MM.1S (cell line): ENCODE data around the gene GNG12.

Experiments
- DNase-seq: peaks from one replicate; pipeline ENCODE4 v3.0.0-alpha.2; 2015
- H2AFZ ChIP-seq: fragments of 300-600 bp; sonication (generic); 2 replicates; pipeline ENCODE4 v1.6.0; 2016; ENCODE audit warnings: antibody characterized with exemption, low read length
- H3F3A ChIP-seq: fragments of 300-600 bp; sonication (generic); 2 replicates; pipeline ENCODE4 v1.6.1; 2016; ENCODE audit warnings: mild to moderate bottlenecking, antibody characterized with exemption, low read length, moderate library complexity, mixed read lengths; ENCODE audit not compliant: insufficient read depth
- H3K27ac ChIP-seq: fragments of 300-600 bp; sonication (generic); 2 replicates; pipeline ENCODE4 v1.5.1; 2016; ENCODE audit warnings: mild to moderate bottlenecking, low read length
- H3K27me3 ChIP-seq: fragments of 300-600 bp; sonication (generic); replicated peaks from 2 replicates; pipeline ENCODE4 v1.6.0; 2016; ENCODE audit warnings: low read length; ENCODE audit not compliant: insufficient read depth
- H3K36me3 ChIP-seq: fragments of 300-600 bp; sonication (generic); replicated peaks from 2 replicates; pipeline ENCODE4 v1.6.1; 2016; ENCODE audit warnings: mild to moderate bottlenecking, low read length, mixed read lengths; ENCODE audit not compliant: insufficient read depth
- H3K4me1 ChIP-seq: fragments of 300-600 bp; sonication (generic); 2 replicates; pipeline ENCODE4 v1.6.1; 2016; ENCODE audit warnings: low read length, mixed read lengths
- H3K4me2 ChIP-seq: fragments of 300-600 bp; sonication (generic); 2 replicates; pipeline ENCODE4 v1.6.0; 2016; ENCODE audit warnings: low read depth, low read length
- H3K4me3 ChIP-seq: fragments of 300-600 bp; sonication (generic); 2 replicates; pipeline ENCODE4 v1.5.1; 2016; ENCODE audit warnings: low read length, mixed read lengths
- H3K79me2 ChIP-seq: fragments of 300-600 bp; sonication (generic); 2 replicates; pipeline ENCODE4 v1.6.1; 2016; ENCODE audit warnings: mixed run types, low read length, mixed read lengths
- H3K9ac ChIP-seq: fragments of 300-600 bp; sonication (generic); 2 replicates; pipeline ENCODE4 v1.6.1; 2016; ENCODE audit warnings: low read length, mixed read lengths
- H3K9me2 ChIP-seq: fragments of 300-600 bp; sonication (generic); replicated peaks from 2 replicates; pipeline ENCODE4 v1.6.1; 2016; ENCODE audit warnings: mild to moderate bottlenecking, low read length, mixed read lengths; ENCODE audit not compliant: insufficient read depth
- H3K9me3 ChIP-seq: fragments of 300-600 bp; sonication (generic); replicated peaks from 2 replicates; pipeline ENCODE4 v1.6.1; 2016; ENCODE audit warnings: mild to moderate bottlenecking, low read length, mixed read lengths; ENCODE audit not compliant: insufficient read depth
- H4K20me1 ChIP-seq: fragments of 300-600 bp; sonication (generic); 2 replicates; pipeline ENCODE4 v1.6.1; 2016; ENCODE audit warnings: mild to moderate bottlenecking, low read length, moderate library complexity, mixed read lengths; ENCODE audit not compliant: insufficient read depth
- EZH2 ChIP-seq: fragments of 300-600 bp; sonication (generic); optimal IDR thresholded peaks from 2 replicates; pipeline ENCODE3; 2017; ENCODE audit warnings: low read depth, mild to moderate bottlenecking, antibody characterized with exemption, low read length, mixed read lengths
- EZH2phosphoT487 ChIP-seq: fragments of 300-600 bp; sonication (generic); IDR thresholded peaks from 2 replicates; pipeline ENCODE4 v1.6.1; 2018; ENCODE audit warnings: antibody characterized with exemption, low read length
- TF ChIP-seq, protein P1 (sequence below): fragments of 300-600 bp; sonication (generic); IDR thresholded peaks from 2 replicates; pipeline ENCODE4 v1.5.1; 2016; ENCODE audit warnings: antibody characterized with exemption, low read length, mixed read lengths

Gene GNG12

DNA sequence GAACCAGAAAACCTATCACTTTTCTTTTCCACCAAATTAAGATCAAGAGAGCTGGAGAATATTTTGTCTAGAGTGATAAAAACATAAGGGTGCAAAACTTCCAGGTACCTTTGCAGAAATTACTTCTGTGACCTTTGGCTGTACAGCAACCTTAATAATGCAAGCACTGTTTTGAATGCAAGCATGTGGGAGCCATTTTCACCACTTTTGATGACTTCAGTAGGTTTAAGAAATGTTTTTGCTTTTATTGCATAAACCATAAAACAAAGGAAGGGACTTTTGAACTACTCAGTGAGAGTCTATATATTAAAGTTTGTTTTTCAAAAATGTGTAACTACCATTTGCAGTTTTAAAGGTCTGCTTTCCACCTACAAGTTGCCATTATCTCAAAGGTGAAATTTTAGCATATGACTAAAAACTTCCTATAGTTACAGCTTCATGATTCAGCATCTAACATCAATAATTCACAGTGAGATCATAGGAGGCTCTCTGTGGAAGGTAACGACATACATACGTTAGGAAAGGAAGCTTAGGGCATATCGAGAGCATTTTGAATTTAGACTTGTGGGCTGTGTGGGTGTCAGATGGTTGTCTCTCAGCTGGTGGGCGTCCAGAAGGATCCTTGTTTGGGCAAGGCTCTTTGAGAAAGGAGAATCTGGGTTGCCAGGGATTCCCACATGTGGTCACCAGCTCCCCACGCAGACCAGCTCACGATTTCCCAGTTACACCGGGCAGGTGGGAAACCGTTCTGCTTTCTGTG, 149.3 kb downstream of the GNG12 start:
- DNase-seq, result no peak
- H3K4me2 ChIP-seq, result peak overlapping the region; percentile 81
- peak overlapping the region; percentile 57 for H3K4me3 ChIP-seq
- H3K4me1 ChIP-seq, result peaks cover 11% of the 10 kb centered on the region; the same call in 1 of the 2 replicates
- H3K9me3 ChIP-seq, result no peaks in the 10 kb centered on the region
- peak overlapping the region; percentile 81 for H2AFZ ChIP-seq
- no peaks in the 10 kb centered on the region for H4K20me1 ChIP-seq
- peaks cover 26% of the 10 kb centered on the region for H3K79me2 ChIP-seq
- no peak for TF ChIP-seq EZH2phosphoT487
- TF ChIP-seq, protein P1, sequence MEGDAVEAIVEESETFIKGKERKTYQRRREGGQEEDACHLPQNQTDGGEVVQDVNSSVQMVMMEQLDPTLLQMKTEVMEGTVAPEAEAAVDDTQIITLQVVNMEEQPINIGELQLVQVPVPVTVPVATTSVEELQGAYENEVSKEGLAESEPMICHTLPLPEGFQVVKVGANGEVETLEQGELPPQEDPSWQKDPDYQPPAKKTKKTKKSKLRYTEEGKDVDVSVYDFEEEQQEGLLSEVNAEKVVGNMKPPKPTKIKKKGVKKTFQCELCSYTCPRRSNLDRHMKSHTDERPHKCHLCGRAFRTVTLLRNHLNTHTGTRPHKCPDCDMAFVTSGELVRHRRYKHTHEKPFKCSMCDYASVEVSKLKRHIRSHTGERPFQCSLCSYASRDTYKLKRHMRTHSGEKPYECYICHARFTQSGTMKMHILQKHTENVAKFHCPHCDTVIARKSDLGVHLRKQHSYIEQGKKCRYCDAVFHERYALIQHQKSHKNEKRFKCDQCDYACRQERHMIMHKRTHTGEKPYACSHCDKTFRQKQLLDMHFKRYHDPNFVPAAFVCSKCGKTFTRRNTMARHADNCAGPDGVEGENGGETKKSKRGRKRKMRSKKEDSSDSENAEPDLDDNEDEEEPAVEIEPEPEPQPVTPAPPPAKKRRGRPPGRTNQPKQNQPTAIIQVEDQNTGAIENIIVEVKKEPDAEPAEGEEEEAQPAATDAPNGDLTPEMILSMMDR, result no peak
- TF ChIP-seq EZH2, result no peak
- H3K27me3 ChIP-seq, result no peaks in the 10 kb centered on the region
- H3K9ac ChIP-seq, result peak overlapping the region; percentile 11; the same call in 1 of the 2 replicates
- peaks cover 26% of the 10 kb centered on the region for H3F3A ChIP-seq
- no peaks in the 10 kb centered on the region for H3K9me2 ChIP-seq
- no peaks in the 10 kb centered on the region; the same call in 1 of the 2 replicates for H3K36me3 ChIP-seq
- no peak overlapping the region for H3K27ac ChIP-seq

DNA sequence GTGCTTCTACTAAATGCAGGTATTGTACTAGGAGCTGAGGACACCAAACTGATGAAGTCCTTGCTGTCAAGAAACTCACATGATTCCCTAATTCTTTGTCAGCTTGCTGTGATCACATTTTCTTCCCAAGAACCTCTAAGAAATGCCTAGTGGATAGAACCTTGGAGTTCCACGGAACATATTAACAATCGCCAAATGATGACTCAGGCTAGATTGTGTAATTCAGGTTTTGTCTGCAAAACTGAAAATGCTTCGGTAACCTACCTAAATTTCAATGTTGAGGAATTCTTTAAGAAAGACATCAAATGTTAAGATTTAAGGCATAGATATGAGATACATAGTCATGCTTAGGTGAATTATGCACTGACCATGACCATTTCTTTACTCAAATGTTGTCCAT, 150.0 kb downstream of the GNG12 start:
- H4K20me1 ChIP-seq, result no peaks in the 10 kb centered on the region
- DNase-seq, result no peak
- no peaks in the 10 kb centered on the region; the same call in 1 of the 2 replicates for H3K36me3 ChIP-seq
- peaks cover 11% of the 10 kb centered on the region; the same call in 1 of the 2 replicates for H3K4me1 ChIP-seq
- H3K4me3 ChIP-seq, result no peak overlapping the region
- peaks cover 22% of the 10 kb centered on the region for H3F3A ChIP-seq
- no peaks in the 10 kb centered on the region for H3K9me3 ChIP-seq
- H3K4me2 ChIP-seq, result no peak overlapping the region
- no peaks in the 10 kb centered on the region for H3K27me3 ChIP-seq
- H3K27ac ChIP-seq, result no peak overlapping the region
- TF ChIP-seq EZH2phosphoT487 (no peak), EZH2 (no peak)
- TF ChIP-seq, protein P1, result no peak
- H3K79me2 ChIP-seq, result peaks cover 26% of the 10 kb centered on the region
- no peak overlapping the region for H2AFZ ChIP-seq
- no peaks in the 10 kb centered on the region for H3K9me2 ChIP-seq
- no peak overlapping the region for H3K9ac ChIP-seq

DNA sequence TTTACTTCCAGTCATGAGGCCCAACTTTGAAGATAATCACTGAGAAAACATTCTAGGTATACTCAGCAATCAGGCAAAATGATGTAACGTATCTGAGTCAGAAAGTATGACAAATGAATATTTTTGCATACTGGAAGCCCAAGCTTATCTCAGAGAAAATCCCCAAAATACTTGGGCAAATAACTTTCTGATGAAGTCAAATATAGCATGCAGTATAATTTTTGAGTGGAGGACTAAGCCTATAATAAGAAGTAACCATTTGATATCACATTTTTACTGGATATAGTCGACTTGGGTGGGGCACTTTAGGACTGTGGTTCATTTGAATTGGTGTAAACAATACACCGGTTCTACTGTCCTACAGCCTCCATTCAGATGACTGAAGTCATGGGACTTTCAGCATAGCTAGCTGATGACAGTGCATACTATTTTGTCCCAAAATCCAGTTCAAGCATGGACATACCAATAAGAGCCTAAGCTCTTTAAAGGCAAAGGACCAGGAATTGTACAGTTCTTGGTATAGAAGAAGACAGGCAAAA, 150.5 kb downstream of the GNG12 start:
- no peak overlapping the region for H3K4me2 ChIP-seq

More for the DNA sequence above, 150.5 kb downstream of the GNG12 start:
- TF ChIP-seq EZH2, result no peak
- TF ChIP-seq, protein P1, result no peak
- peaks cover 19% of the 10 kb centered on the region for H3F3A ChIP-seq
- H3K4me3 ChIP-seq, result no peak overlapping the region
- no peak overlapping the region for H3K27ac ChIP-seq
- no peak overlapping the region for H3K9ac ChIP-seq
- H3K9me2 ChIP-seq, result no peaks in the 10 kb centered on the region
- H4K20me1 ChIP-seq, result no peaks in the 10 kb centered on the region
- H3K9me3 ChIP-seq, result no peaks in the 10 kb centered on the region
- DNase-seq, result no peak
- no peaks in the 10 kb centered on the region for H3K27me3 ChIP-seq
- no peak overlapping the region for H2AFZ ChIP-seq
- no peaks in the 10 kb centered on the region; the same call in 1 of the 2 replicates for H3K36me3 ChIP-seq
- H3K4me1 ChIP-seq, result peaks cover 11% of the 10 kb centered on the region; the same call in 1 of the 2 replicates
- H3K79me2 ChIP-seq, result peaks cover 25% of the 10 kb centered on the region
